ENCODE data around the gene UBXN2A. TPM values are rescaled to one million over a fixed set of nuclear protein-coding genes. Genes with fewer than 3 reads are reported as not detected.
A peak's percentile ranks its signal among the peaks of the same experiment; 100 is the strongest.
"Not testable (repeated sequence)": the region's sequence is repeated elsewhere in the genome, so short reads cannot be mapped to it uniquely, and the experiment has no call there.

Gene UBXN2A
- total and polyA plus RNA-seq, 2 experiments from 2014 or later: 17.2 to 18.0 TPM

DNA sequence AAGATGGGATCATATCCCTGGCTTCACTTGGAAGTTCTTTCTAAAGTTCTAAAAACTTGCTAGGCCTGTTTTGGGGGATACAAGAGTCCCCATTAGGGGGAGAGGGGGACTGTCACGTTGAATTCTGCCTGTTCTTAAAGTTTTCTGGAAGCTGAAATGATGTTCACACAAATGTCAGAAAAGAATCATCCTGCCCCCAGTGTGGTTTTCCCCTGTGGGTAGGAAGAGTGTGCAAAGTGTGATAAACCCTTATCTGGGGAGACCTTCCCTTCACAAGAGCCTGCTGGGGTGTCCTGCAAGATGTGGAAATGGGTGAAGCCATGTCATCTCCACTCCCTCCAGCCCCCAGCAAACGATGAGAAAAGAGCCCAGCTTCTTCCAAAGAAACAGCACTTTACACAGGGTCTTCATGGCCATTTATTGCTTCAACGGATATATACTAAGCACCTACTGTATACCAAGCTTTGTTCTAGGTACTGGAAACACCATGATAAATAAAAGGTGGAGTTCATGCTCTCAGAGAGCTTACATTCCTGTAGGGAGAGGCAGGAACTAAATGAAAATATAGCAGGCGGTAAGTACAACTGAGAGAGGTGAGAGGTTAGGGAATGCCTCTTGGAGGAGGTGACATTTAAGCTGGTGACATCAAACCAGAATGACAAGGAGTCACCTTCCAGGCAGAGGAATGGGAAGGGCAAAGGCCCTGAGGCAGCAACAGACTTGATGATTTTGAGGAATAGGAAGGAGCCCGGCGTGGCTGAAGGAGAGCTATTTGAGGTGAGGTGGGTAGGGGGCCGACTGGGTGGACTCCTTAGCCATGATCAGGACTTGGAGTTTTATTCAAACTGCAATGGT, 71.2 kb downstream of the UBXN2A start:
- WGBS, 2 experiments (ENCODE audit: low coverage in 1 of 2, low lambda C conversion rate in 2 of 2, missing lambda C conversion rate in 2 of 2): 87 to 88% methylated on average over 7 of the region's 7 CpGs
- in situ Hi-C loops (cut with MboI): no loop called here
- Histone ChIP-seq H3F3A (ENCODE audit: insufficient read depth) (no peaks in the 10 kb centered on the region), H3K27ac (no peak overlapping the region), H3K79me2 (ENCODE audit: insufficient read depth) (no peaks in the 10 kb centered on the region), H3K4me3 (no peak overlapping the region), H3K36me3 (ENCODE audit: low read depth) (no peaks in the 10 kb centered on the region), H3K27me3 (replicated peaks; ENCODE audit: insufficient read depth) (no peaks in the 10 kb centered on the region; the same call in 1 of the 2 replicates), H3K9me3 (ENCODE audit: low read depth) (no peaks in the 10 kb centered on the region), H3K4me1 (ENCODE audit: insufficient read depth) (peaks cover 15% of the 10 kb centered on the region), H4K20me1 (ENCODE audit: insufficient read depth) (no peaks in the 10 kb centered on the region), H3K9me2 (ENCODE audit: insufficient read depth) (no peaks in the 10 kb centered on the region), H3K4me2 (ENCODE audit: unreplicated experiment) (no peak overlapping the region), H3K9ac (no peak overlapping the region), H2AFZ (no peak overlapping the region)
- no peak for DNase-seq
- no peak for TF ChIP-seq EZH2phosphoT487 (IDR thresholded peaks at IDR 0.05; ENCODE audit: insufficient read depth, low read depth)
- no peak for TF ChIP-seq EZH2 (IDR thresholded peaks at IDR 0.05; ENCODE audit: insufficient read depth, poor library complexity, severe bottlenecking)

DNA sequence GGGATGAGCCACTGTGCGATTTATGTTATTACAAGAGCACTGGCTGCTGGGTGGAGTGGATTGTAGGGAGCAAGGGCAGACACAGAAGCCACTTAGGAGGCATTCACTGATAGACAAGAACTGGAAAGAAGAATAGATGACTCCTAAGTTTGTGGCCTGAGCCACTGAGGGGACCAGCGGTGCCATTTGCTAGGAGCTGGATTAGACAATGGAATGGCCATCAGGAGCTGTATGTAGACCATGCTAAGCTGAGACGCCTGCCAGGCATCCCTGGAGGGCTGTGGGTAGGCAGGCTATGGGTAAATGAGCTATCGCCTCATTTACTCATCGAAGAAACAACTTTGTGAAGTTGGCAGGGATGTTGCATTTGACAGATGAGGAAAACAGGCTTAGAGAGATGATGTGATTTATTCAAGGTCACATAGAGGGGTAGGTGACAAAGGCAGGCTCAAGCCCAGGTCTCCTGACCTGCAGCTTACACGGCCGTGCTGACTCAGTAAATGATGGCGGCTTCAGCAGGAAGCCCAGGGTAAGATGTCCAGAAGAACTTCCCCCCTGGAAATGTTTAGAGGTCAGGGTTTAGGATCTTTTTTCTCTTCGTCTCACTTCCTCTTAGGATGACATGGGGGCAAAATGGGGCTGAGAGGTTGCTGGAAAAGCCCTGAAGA, 72.4 kb downstream of the UBXN2A start:
- Histone ChIP-seq H3K9me3 (ENCODE audit: low read depth) (no peaks in the 10 kb centered on the region), H3K79me2 (ENCODE audit: insufficient read depth) (no peaks in the 10 kb centered on the region), H3K27me3 (replicated peaks; ENCODE audit: insufficient read depth) (no peaks in the 10 kb centered on the region; the same call in 1 of the 2 replicates), H4K20me1 (ENCODE audit: insufficient read depth) (no peaks in the 10 kb centered on the region), H3K4me1 (ENCODE audit: insufficient read depth) (peaks cover 15% of the 10 kb centered on the region), H3K36me3 (ENCODE audit: low read depth) (no peaks in the 10 kb centered on the region), H2AFZ (no peak overlapping the region), H3K4me3 (no peak overlapping the region), H3K27ac (no peak overlapping the region), H3K9me2 (ENCODE audit: insufficient read depth) (no peaks in the 10 kb centered on the region), H3K4me2 (ENCODE audit: unreplicated experiment) (no peak overlapping the region), H3F3A (ENCODE audit: insufficient read depth) (no peaks in the 10 kb centered on the region), H3K9ac (no peak overlapping the region)
- in situ Hi-C loops (cut with MboI): no loop called here
- no peak for DNase-seq
- WGBS, 2 experiments (ENCODE audit: low coverage in 1 of 2, low lambda C conversion rate in 2 of 2, missing lambda C conversion rate in 2 of 2): 81 to 84% methylated on average over 9 of the region's 9 CpGs
- TF ChIP-seq EZH2phosphoT487 (IDR thresholded peaks at IDR 0.05; ENCODE audit: insufficient read depth, low read depth) (no peak), EZH2 (IDR thresholded peaks at IDR 0.05; ENCODE audit: insufficient read depth, poor library complexity, severe bottlenecking) (no peak)

- H3K36me3 ChIP-seq (ENCODE audit: low read depth); H3K79me2 ChIP-seq (ENCODE audit: insufficient read depth); H2AFZ ChIP-seq; H3K9ac ChIP-seq; H3K9me3 ChIP-seq (ENCODE audit: low read depth); in situ Hi-C loops (cut with MboI); H3K9me2 ChIP-seq (ENCODE audit: insufficient read depth); H4K20me1 ChIP-seq (ENCODE audit: insufficient read depth); H3F3A ChIP-seq (ENCODE audit: insufficient read depth); H3K4me3 ChIP-seq; H3K27me3 ChIP-seq (replicated peaks; ENCODE audit: insufficient read depth); DNase-seq: not testable (repeated sequence)
- H3K4me2 ChIP-seq (ENCODE audit: unreplicated experiment): peak overlapping the region; percentile 24
- peak overlapping the region; percentile 13; the same call in 1 of the 2 replicates for H3K27ac ChIP-seq
- peaks cover 15% of the 10 kb centered on the region for H3K4me1 ChIP-seq (ENCODE audit: insufficient read depth)
- WGBS, 2 experiments (ENCODE audit: low coverage in 1 of 2, low lambda C conversion rate in 2 of 2, missing lambda C conversion rate in 2 of 2): 85 to 91% methylated on average over 6 of the region's 6 CpGs
Observed at GRCh38 chr2:24014902-24015301, 74.6 kb downstream of the UBXN2A start.

DNA sequence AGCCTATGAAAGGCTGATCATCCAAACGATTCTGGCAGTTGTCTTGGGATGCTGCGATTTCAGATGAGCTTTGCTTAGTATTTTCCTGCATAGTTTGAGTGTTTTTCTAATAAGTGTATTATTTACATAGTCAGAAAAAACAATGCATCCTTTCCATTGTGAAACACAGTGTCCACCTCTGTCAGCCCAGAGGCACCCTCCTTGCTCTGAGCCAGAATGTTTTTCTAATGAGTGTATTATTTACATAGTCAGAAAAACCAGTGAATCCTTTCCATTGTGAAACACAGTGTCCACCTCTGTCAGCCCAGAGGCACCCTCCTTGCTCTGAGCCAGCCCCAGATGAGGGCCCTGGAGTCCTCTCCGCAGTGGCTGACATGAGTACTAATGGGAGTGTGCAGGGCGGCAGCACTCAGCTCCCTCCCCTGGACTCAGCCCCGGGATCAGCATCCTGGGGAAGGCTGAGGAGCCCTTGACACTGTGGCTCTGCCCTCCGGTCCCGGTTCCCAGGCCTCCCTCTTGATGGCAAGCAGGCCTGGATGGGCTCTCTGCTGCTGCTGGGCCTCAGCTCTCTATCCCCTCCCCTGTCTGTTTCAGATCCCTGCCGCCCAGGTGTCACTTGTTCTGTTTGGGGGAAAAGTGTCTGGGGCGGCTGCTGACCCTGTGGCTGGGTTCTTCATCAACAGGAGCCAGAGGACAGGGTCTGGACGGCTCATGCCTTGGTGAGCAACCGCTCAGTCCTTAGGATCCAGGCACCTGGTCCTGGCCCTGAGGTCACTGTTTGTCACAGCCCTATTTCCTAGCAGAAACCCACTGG, 75.5 kb downstream of the UBXN2A start:
- in situ Hi-C loops (cut with MboI): no loop called here
- H3K4me2 ChIP-seq (ENCODE audit: unreplicated experiment): peak overlapping the region; percentile 24
- H3K9ac ChIP-seq: peak overlapping the region; percentile 30; the same call in 1 of the 2 replicates
- peak; percentile 75 for DNase-seq
- no peaks in the 10 kb centered on the region for H4K20me1 ChIP-seq (ENCODE audit: insufficient read depth)
- no peak overlapping the region for H3K4me3 ChIP-seq
- no peak for TF ChIP-seq EZH2phosphoT487 (IDR thresholded peaks at IDR 0.05; ENCODE audit: insufficient read depth, low read depth)
- TF ChIP-seq EZH2 (IDR thresholded peaks at IDR 0.05; ENCODE audit: insufficient read depth, poor library complexity, severe bottlenecking): no peak
- no peaks in the 10 kb centered on the region for H3K9me3 ChIP-seq (ENCODE audit: low read depth)
- no peaks in the 10 kb centered on the region; the same call in 1 of the 2 replicates for H3K27me3 ChIP-seq (replicated peaks; ENCODE audit: insufficient read depth)
- 0 out of 2 replicates have a peak overlapping the region, but pooled peaks have one; percentile 32 for H2AFZ ChIP-seq
- 48 to 52% methylated on average over 10 to 11 of the region's 11 CpGs for WGBS, 2 experiments (ENCODE audit: low coverage in 1 of 2, low lambda C conversion rate in 2 of 2, missing lambda C conversion rate in 2 of 2)
- peaks cover 15% of the 10 kb centered on the region for H3K4me1 ChIP-seq (ENCODE audit: insufficient read depth)
- peak overlapping the region; percentile 47 for H3K27ac ChIP-seq
- no peaks in the 10 kb centered on the region for H3F3A ChIP-seq (ENCODE audit: insufficient read depth)
- H3K36me3 ChIP-seq (ENCODE audit: low read depth): no peaks in the 10 kb centered on the region
- H3K79me2 ChIP-seq (ENCODE audit: insufficient read depth): no peaks in the 10 kb centered on the region
- H3K9me2 ChIP-seq (ENCODE audit: insufficient read depth): no peaks in the 10 kb centered on the region

Measured in GM23248 (cell line).